SKM-1 (cell line): ENCODE results near the gene DXO.
"Not testable (repeated sequence)": the region's sequence is repeated elsewhere in the genome, so short reads cannot be mapped to it uniquely, and the experiment has no call there.

ENCODE experiments used
- DNase-seq: peaks from one replicate; lab custom pipeline; 2025; ENCODE audit not compliant: unreplicated experiment; lab: John Stamatoyannopoulos, UW

Gene DXO

DNA sequence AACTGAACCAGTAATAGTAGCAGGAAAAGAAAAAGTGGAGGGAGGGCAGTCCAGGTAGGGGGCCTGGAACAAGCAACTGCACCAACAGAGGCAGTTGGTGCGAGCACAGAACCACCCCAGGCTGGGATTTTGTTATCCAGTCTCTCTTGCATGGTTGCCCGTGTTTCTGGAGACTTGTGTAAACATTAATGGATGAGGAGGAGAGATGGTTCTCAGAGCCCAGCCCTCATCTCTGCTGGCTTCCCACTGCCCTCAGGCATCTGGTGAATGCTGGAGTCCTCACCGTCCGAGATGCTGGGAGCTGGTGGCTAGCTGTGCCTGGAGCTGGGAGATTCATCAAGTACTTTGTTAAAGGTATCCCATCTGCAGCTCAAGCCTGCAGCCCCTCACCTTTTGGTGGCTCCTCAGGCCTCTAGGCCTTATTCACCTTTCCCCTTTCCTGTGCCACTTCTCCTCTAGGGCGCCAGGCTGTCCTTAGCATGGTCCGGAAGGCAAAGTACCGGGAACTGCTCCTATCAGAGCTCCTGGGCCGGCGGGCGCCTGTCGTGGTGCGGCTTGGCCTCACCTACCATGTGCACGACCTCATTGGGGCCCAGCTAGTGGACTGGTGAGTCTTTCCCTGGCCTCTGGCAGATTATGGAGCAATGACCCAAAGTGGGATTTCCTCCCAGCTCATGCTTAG, 8.4 kb upstream of the DXO start:
- not testable (repeated sequence) for DNase-seq

DNA sequence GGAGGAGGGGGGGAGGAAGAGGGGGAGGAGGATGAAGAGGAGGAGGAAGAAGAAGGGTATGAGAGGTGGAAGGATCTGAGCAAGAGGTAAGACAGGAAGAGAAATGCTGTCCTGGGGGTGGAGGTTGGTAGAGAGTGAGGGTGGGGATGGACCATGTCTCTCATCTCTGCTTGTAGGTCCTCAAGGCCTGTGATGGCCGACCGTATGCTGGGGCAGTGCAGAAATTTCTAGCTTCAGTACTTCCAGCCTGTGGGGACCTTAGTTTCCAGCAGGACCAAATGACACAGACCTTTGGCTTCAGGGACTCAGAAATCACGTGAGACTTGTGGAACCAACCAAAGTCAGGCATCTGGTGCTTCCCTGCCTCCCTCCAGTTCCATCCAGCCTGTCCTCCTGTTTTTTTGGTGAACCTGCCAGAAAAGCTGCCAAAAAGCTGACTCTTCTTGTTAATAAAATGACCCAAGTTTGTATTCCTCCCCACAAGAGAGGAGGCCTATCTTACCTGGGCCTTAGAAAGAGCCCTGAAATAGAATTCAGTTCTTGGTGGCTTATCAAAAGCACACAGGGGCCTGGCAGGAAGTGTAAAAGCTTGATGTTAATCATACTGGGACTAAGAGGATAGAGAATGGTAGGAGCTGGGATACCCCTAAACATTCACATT, 7.4 kb upstream of the DXO start:
- no peak for DNase-seq

- DNase-seq, result no peak
Observed at GRCh38 chr6:31978831-31979230, 6.9 kb upstream of the DXO start.

GRCh38 chr6:31977816-31978431, 6.0 kb upstream of the DXO start:
- no peak for DNase-seq

DNA sequence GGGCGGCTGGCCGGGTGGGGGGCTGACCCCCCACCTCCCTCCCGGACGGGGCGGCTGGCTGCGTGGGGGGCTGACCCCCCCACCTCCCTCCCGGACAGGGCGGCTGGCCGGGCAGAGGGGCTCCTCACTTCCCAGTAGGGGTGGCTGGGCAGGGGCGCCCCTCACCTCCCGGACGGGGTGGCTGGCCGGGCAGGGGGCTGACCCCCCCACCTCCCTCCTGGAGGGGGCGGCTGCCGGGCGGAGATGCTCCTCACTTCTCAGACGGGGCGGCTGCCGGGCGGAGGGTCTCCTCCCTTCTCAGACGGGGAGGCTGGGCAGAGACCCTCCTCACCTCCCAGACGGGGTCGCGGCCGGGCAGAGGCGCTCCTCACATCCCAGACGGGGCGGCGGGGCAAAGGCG, 4.1 kb upstream of the DXO start:
- DNase-seq, result not testable (repeated sequence)

DNA sequence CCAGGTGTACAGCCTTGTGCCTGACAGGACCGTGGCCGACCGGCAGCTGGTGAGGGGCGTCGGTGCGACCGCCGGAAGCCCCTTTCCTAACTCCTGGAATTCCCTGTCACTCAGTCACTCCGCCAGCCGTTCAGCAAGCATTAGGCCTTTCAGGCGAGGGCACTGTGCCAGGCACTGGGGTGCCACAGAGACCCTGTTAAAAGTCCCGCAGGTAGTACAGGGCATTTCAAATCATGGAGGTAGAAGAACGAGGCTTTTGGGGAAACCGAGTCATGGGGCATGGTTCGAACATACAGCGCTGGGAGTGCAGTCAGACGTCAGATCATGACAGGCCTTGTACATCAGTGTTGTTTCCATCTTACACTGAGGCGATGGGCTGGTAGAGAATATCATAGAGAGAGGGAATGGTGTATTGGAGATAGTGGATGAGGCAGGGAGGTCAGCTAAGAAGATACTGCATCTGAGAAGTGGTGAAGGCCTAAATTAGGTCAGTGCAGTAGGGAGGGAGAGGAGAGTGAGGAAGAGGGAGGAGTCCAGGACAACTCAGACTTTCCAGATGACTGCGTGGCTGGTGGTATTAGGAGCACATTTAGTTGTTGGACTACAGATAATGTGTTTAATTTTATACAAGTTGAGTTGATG, 892 bp upstream of the DXO start:
- no peak for DNase-seq

GRCh38 chr6:31971279-31971992, 502 bp downstream of the DXO start:
- no peak for DNase-seq

DNA sequence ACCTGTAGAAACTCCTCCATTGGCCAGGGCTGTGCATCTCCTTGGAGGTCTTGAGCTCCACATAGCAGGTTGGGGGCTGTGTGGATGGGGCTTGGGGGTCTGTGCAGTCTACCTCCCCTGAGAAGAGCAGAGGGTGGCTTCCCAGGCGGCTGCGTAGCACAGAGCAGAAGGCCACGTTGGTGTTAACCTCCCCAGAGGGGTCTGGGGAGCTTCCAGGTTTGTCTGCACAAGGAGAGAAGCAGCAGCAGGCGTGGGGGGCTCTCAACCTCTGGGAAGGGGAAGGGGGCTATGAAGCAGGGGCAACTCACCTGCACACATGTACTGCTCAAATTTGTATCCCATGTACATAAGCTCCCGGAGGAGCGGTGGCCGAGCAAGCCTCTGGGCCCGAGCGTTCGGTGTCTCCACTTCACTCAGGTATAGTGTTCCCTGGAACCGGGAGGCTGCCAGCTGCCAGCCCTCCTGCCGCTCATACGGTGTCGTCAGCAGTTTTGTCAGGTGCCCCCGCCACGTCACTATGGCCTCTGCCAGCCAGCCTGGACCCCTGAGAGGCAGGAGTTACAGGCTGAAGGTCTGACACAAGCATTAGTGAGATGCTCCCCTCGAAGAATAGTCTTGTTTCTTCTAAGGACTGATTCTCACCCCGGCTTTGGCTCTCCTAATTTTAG, 1.2 kb downstream of the DXO start:
- DNase-seq, result no peak

DNA sequence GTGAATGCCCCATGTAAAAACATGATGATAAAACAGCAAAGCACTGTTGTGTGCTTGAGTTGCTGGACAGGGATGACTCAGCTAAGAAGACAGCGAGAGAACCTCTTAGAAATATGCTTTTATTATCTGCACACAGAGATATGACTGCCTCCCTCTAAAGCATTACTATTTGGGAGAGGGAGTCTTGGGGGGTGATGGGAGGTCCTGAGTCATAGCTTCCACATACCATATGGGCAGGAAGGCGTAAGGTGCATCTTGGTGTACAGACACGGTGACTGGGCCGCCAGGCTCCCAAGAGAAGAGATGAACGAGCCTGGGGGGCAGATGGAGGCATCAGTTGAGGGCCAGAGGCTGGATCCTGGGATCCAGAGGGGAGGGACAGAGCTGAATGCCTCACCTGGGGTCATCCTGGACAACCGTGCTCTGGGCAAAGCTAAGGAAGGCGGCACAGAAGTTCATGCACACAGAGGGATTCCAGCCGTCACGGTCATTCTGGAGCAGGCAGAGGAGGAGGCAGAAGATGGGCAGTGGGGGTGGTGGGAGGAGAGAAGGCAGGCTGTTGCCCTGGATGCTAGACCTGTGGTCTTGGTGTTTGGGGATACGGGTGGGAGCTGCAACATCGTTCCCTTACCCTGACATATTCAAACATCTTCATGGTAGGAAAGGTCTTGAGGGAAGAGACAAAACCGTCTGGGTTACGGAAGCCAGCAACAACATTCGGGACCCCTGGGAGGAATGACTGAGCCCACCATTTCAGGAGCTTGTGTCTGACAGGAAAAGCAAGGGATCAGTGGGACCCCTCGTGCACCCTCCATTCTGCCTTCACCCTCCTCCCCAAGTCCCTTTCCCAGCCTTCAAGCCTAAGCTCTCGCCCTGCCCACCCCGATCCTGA, 2.0 kb downstream of the DXO start:
- DNase-seq, result no peak

DNA sequence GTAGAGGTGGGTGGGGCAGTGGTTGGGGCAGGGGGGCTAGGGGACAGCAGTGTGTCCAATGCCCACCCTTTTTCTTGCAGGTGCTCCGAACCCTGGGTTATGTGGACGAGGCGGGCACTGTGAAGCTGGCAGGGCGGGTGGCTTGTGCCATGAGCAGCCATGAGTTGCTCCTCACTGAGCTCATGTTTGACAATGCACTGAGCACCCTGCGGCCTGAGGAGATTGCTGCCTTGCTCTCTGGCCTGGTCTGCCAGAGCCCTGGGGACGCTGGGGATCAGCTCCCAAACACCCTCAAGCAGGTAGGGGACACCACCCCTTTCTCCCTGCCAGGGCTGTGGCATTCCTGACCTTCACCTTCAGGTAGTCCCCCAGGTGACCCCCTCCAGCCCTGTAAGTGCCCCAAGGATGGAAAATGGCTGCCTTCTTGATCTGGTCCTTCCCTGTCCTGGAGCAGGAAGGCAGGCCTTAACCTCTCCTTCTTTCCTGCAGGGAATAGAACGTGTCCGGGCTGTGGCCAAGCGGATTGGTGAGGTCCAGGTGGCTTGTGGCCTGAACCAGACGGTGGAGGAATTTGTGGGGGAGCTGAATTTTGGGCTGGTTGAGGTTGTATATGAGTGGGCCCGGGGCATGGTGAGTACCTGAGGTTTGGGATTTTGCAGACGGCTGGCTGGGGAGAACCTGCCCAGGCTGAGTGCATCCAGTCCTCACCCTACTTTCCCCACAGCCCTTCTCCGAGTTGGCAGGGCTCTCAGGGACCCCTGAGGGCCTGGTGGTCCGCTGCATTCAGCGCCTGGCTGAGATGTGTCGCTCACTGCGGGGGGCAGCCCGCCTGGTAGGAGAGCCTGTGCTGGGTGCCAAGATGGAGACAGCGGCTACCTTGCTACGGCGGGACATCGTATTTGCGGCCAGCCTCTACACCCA, 2.9 kb downstream of the DXO start:
- DNase-seq, result no peak

DNA sequence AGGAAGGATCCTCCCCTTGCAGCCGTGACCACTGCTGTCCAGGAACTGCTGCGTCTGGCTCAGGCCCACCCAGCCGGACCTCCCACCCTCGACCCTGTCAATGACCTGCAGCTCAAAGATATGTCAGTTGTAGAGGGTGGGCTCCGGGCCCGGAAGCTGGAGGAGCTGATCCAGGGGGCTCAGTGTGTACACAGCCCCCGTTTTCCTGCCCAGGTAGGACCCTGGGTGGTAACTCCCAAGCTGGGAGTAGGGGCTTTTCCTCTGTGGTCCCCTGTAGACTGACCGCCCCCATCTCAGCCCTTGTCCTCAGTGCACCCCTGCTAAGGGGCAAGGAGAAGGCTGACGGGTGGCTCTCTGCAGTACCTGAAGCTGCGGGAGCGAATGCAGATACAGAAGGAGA, 3.6 kb downstream of the DXO start:
- no peak for DNase-seq

- DNase-seq, result no peak
Observed at GRCh38 chr6:31967926-31968320, 4.0 kb downstream of the DXO start.

DNA sequence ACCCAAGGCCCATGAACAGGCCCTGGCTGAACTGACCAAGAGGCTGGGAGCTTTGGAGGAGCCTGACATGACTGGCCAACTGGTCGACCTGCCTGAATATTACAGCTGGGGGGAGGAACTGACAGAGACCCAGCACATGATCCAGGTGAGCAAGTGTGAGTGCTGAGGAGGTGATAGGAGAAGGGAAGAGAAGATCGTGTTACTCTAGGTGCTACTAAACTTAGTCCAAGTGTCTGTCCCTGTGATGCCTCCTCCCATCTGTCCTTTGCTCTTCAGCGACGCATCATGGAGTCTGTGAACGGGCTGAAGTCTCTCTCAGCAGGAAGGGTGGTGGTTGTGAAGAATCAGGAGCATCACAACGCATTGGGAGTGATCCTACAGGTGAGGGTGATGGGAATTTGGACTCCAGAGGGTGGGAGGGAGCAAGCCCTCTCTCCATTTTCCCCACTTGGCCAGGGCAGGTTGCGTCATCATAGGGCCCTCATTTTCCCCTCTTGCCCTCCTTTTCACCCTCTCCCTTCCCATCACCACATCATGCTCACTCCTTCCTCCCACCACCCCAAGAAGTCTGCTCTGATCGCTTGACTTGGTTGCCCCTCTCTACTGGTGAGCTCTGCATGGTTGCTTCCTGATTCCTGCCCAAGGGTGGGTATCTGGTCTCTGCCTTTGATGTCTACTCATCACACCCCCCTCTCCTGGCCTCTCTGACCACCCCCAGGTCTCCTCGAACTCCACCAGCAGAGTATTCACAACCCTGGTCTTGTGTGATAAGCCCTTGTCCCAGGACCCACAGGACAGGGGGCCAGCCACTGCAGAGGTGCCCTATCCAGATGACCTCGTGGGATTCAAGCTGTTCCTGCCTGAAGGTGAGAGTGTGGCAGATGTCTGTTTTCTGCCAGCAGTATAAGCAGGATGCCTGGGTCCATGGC, 4.7 kb downstream of the DXO start:
- DNase-seq, result no peak

- DNase-seq, result no peak
Observed at GRCh38 chr6:31966506-31966905, 5.4 kb downstream of the DXO start.

GRCh38 chr6:31965700-31966099, 6.2 kb downstream of the DXO start:
- DNase-seq, result no peak

GRCh38 chr6:31963921-31964320, 8.0 kb downstream of the DXO start:
- DNase-seq, result no peak

DNA sequence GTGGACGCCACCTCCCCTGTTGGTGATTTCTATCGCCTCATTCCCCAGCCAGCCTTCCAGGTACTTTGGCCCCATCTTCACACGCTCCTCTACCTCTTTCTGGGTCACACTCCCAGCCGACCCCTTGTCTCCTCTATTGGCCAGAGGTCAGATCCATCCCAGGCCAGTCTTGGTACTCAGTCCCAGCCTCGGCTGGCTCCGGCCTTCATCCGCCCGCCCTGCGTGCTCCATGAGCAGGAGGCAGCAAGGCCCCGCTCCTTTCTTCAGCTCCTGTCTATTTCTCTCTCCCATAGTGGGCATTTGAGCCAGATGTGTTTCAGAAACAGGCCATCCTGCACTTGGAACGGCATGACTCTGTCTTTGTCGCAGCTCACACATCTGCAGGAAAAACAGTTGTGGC, 10.3 kb downstream of the DXO start:
- no peak for DNase-seq
